Colonic mucosa (tissue), 4 donors: ENCODE data around the gene HPSE. TPM values are rescaled to one million over a fixed set of nuclear protein-coding genes. Genes with fewer than 3 reads are reported as not detected.

Source experiments
- DNase-seq: peaks from one replicate; pipeline ENCODE4 v3.0.0-alpha.2; 2020
- H3K27ac ChIP-seq: fragments of 200-600 bp; one replicate; pipeline ENCODE4 v1.8.0; 2021
- H3K27me3 ChIP-seq: fragments of 200-600 bp; one replicate; pipeline ENCODE4 v1.8.0; 2021
- H3K36me3 ChIP-seq: fragments of 200-600 bp; one replicate; pipeline ENCODE4 v1.8.0; 2021
- H3K4me1 ChIP-seq: fragments of 200-600 bp; one replicate; pipeline ENCODE4 v1.8.0; 2021; ENCODE audit warnings: mild to moderate bottlenecking
- H3K4me3 ChIP-seq: fragments of 200-600 bp; one replicate; pipeline ENCODE4 v1.8.0; 2021
- H3K9ac ChIP-seq, 2 donors: one replicate each; pipeline ENCODE4 v1.7.0; 2013; ENCODE audit warnings: control low read depth in 2 of 2, low read depth in 2 of 2, low read length in 2 of 2
- H3K9me3 ChIP-seq: fragments of 200-600 bp; one replicate; pipeline ENCODE4 v1.8.0; 2021
- CTCF ChIP-seq: fragments of 200-600 bp; IDR thresholded peaks from one replicate; pipeline ENCODE4 v1.8.0; 2022; ENCODE audit warnings: antibody characterized with exemption, mild to moderate bottlenecking
- intact Hi-C: fragments of 100-400 bp; cut with DNase I; formaldehyde crosslinking; loops from one replicate; pipeline ENCODE4 v1.14.1; 2022
- total RNA-seq, 2 donors: library from RNA; stranded (reverse); fragmentation: NEBNext Ultra II Directional in 1 of 2; extraction: Animal tissue kit (Norgen Biotek cat#: 25700) in 1 of 2; gene quantifications; one replicate each; pipeline ENCODE4 v1.2.1, GENCODE V29; 2021
- donor health status: healthy.
- donor health status: DM: no; HTN: no; CAD: no.
- donor health status: DM: no; HTN: no; CAD: no.

The HPSE gene
- total RNA-seq, 2 donors from 2014 or later = 11.7 to 16.7 TPM

GRCh38 chr4:83263106-83263505 is 71.5 kb downstream of the HPSE start:
- no peak for DNase-seq
- TF ChIP-seq CTCF = no peak
- intact Hi-C loops = loop anchor here (10.0 kb wide), 1 partner anchor 798 kb away; no protein-coding TSS in a partner anchor
- Histone ChIP-seq H3K4me1 (peaks cover 4% of the 10 kb centered on the region), H3K4me3 (no peak overlapping the region), H3K27me3 (no peaks in the 10 kb centered on the region), H3K9me3 (no peaks in the 10 kb centered on the region), H3K27ac (peak overlapping the region; percentile 77), H3K36me3 (no peaks in the 10 kb centered on the region), H3K9ac (no peak overlapping the region)

- no peak for DNase-seq
- peak overlapping the region in 1 of 2 donors; percentile 10 for H3K9ac ChIP-seq
- no peak for TF ChIP-seq CTCF
- no peaks in the 10 kb centered on the region for H3K27me3 ChIP-seq
- peak overlapping the region; percentile 77 for H3K27ac ChIP-seq
- intact Hi-C loops = loop anchor here (10.0 kb wide), 1 partner anchor 798 kb away; no protein-coding TSS in a partner anchor
- no peaks in the 10 kb centered on the region for H3K9me3 ChIP-seq
- no peak overlapping the region for H3K4me3 ChIP-seq
- H3K36me3 ChIP-seq = no peaks in the 10 kb centered on the region
- peaks cover 4% of the 10 kb centered on the region for H3K4me1 ChIP-seq
These were observed 72.0 kb downstream of the HPSE start for GRCh38 chr4:83262682-83263081.

GRCh38 chr4:83261307-83261706 is 73.3 kb downstream of the HPSE start:
- intact Hi-C loops = loop anchor here (10.0 kb wide), 1 partner anchor 797 kb away; no protein-coding TSS in a partner anchor
- Histone ChIP-seq H3K36me3 (no peaks in the 10 kb centered on the region), H3K9me3 (no peaks in the 10 kb centered on the region), H3K27ac (peak overlapping the region; percentile 77), H3K9ac (peak overlapping the region in 1 of 2 donors; percentile 26), H3K4me1 (peaks cover 4% of the 10 kb centered on the region), H3K4me3 (no peak overlapping the region), H3K27me3 (no peaks in the 10 kb centered on the region)
- DNase-seq = peak; percentile 77
- no peak for TF ChIP-seq CTCF

- TF ChIP-seq CTCF = no peak
- Histone ChIP-seq H3K27ac (no peak overlapping the region), H3K36me3 (no peaks in the 10 kb centered on the region), H3K4me3 (no peak overlapping the region), H3K9ac (no peak overlapping the region), H3K27me3 (no peaks in the 10 kb centered on the region), H3K9me3 (no peaks in the 10 kb centered on the region), H3K4me1 (peaks cover 4% of the 10 kb centered on the region)
- no peak for DNase-seq
- intact Hi-C loops = no loop called here
These were observed 75.1 kb downstream of the HPSE start for GRCh38 chr4:83259586-83259985.

- no peak for TF ChIP-seq CTCF
- Histone ChIP-seq H3K9me3 (no peaks in the 10 kb centered on the region), H3K4me3 (no peak overlapping the region), H3K36me3 (no peaks in the 10 kb centered on the region), H3K4me1 (peaks cover 4% of the 10 kb centered on the region), H3K27ac (peak overlapping the region; percentile 13), H3K27me3 (no peaks in the 10 kb centered on the region), H3K9ac (peak overlapping the region in 1 of 2 donors; percentile 42)
- intact Hi-C loops = no loop called here
- DNase-seq = no peak
These were observed 76.2 kb downstream of the HPSE start for GRCh38 chr4:83258461-83258860.
